Peyer's patch (tissue), 4 donors: Measurements from ENCODE around the gene NFKBIL1. TPM values are rescaled to one million over a fixed set of nuclear protein-coding genes. Genes with fewer than 3 reads are reported as not detected.
"Not testable (repeated sequence)": the region's sequence is repeated elsewhere in the genome, so short reads cannot be mapped to it uniquely, and the experiment has no call there.

Experiments used
- DNase-seq, 3 donors: peaks; one replicate each; pipeline ENCODE4 v3.0.0-alpha.2; 2017 to 2019
- H3K27ac ChIP-seq, 4 donors: fragments of 200-600 bp; sonication (generic); one replicate each; pipeline ENCODE4 v1.5.1; 2016 to 2019
- H3K27me3 ChIP-seq, 2 donors: fragments of 200-600 bp; sonication (generic); one replicate each; pipeline ENCODE4 v1.5.1; 2019
- H3K36me3 ChIP-seq, 3 donors: fragments of 200-600 bp; sonication (generic); one replicate each; pipeline ENCODE4 v1.5.1; 2016 to 2019
- H3K4me1 ChIP-seq, 4 donors: fragments of 200-600 bp; sonication (generic); one replicate each; pipeline ENCODE4 v1.5.1; 2016 to 2019
- H3K4me3 ChIP-seq, 4 donors: fragments of 200-600 bp; sonication (generic); 1 replicate in 3 of 4; 2 replicates in 1 of 4; pipeline ENCODE4 v1.5.1; 2016 to 2019; ENCODE audit warnings: mild to moderate bottlenecking in 1 of 4
- H3K9me3 ChIP-seq, 4 donors: fragments of 200-600 bp; sonication (generic); one replicate each; pipeline ENCODE4 v1.5.1; 2016 to 2019; ENCODE audit warnings: mild to moderate bottlenecking in 1 of 4
- POLR2A ChIP-seq, 2 donors: fragments of 450-650 bp; IDR thresholded peaks; one replicate each; pipeline ENCODE4 v1.5.1; 2017; ENCODE audit warnings: antibody characterized with exemption in 2 of 2, mild to moderate bottlenecking in 2 of 2, moderate library complexity in 2 of 2
- total RNA-seq, 4 donors: library from RNA; depleted of rRNA; stranded (reverse); fragments of >200 nt; gene quantifications; one replicate each; pipeline ENCODE4 v1.1.0, GENCODE V29; 2016
- TF ChIP-seq, protein P1 (sequence below), 6 experiments: fragments of 450-650 bp in 4 of 6; fragments of 200-600 bp in 2 of 6; sonication (generic) in 1 of 6; IDR thresholded peaks; one replicate each; pipeline ENCODE4 v1.5.1; 2017 to 2019; ENCODE audit warnings: antibody characterized with exemption in 6 of 6, mild to moderate bottlenecking in 3 of 6, moderate library complexity in 1 of 6

NFKBIL1 gene
- total RNA-seq, 4 donors from 2014 or later, result 20.0 to 34.5 (median 30.1) TPM

DNA sequence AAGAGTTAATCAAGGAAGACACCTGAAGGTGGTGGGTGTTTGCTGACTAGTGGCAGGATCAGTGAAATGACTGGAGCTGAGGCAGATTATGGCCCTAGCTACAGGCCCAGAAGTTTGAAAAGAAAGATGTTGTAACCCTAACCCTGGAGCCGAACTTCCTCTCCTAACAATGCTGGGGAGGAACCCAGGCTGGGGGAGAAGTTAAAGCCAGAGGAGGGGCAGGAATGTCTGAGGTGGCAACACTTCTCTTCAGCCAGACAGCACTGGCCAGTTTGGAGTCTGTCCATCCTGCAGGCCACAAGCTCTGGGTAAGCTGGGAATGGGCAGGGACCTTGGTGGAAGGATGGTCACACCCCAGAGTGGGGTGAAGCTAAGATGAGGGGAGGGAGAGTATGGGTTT lies 38.6 kb downstream of the NFKBIL1 start, which contains the start of gene LST1:
Gene LST1 (plus strand): TSS at position 270 of the 400 bp plus-strand sequence. CDS start 1,023 bp downstream, outside the sequence.
- H3K27ac ChIP-seq, result peak within 1 kb of the TSS; percentile 19 to 93 (median 54)
- peaks cover 0 to 33% (median 19%) of the 10 kb centered on the region in 4 donors for H3K4me1 ChIP-seq

DNA sequence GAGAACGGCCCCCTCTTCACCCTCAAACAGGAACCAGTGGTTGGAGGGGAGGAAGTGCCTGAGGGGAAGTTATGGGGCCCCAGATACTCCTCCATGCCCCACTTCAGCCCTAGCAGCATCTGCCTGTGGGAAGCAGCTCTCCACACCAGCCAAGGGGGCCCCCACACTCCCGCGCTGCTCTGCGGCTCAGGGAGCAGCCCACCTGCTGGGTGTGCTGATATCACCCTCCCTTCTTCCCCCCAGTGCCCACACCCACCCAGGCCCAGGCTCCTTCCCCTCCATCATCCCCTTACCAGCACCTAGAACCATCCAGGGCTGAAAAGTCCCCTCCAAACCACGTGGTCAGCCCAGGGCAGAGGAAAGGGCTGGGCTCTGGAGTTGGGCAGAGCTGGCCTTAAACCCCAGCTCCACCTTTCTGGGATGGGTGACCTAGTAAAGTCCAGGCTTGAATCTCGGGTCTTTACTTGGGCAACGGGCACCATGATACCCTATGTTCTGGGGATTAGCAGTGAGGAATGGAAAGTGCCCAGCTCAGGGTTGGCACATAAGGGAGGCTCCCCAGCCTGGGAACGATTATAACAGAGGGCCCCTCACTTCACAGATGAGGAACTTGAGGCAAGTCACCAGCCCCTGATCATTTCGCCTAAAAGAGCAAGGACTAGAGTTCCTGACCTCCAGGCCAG lies 39.3 kb downstream of the NFKBIL1 start:
- H3K4me1 ChIP-seq, result peaks cover 0 to 33% (median 17%) of the 10 kb centered on the region in 4 donors
- H3K27ac ChIP-seq, result peak overlapping the region; percentile 19 to 93 (median 54)
- peak in 2 of 3 donors; percentile 70 to 76 for DNase-seq

More for the DNA sequence above, 38.6 kb downstream of the NFKBIL1 start, which contains the start of gene LST1:
- no peaks in the 10 kb centered on the region for H3K36me3 ChIP-seq
- no peak for TF ChIP-seq POLR2A (IDR thresholded peaks at IDR 0.05)
- TF ChIP-seq, protein P1, sequence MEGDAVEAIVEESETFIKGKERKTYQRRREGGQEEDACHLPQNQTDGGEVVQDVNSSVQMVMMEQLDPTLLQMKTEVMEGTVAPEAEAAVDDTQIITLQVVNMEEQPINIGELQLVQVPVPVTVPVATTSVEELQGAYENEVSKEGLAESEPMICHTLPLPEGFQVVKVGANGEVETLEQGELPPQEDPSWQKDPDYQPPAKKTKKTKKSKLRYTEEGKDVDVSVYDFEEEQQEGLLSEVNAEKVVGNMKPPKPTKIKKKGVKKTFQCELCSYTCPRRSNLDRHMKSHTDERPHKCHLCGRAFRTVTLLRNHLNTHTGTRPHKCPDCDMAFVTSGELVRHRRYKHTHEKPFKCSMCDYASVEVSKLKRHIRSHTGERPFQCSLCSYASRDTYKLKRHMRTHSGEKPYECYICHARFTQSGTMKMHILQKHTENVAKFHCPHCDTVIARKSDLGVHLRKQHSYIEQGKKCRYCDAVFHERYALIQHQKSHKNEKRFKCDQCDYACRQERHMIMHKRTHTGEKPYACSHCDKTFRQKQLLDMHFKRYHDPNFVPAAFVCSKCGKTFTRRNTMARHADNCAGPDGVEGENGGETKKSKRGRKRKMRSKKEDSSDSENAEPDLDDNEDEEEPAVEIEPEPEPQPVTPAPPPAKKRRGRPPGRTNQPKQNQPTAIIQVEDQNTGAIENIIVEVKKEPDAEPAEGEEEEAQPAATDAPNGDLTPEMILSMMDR (IDR thresholded peaks at IDR 0.05), result no peak
- no peaks in the 10 kb centered on the region for H3K9me3 ChIP-seq
- DNase-seq, result no peak
- H3K27me3 ChIP-seq, result no peaks in the 10 kb centered on the region
- H3K4me3 ChIP-seq, result peak within 1 kb of the TSS in 1 of 4 donors; percentile 12

DNA sequence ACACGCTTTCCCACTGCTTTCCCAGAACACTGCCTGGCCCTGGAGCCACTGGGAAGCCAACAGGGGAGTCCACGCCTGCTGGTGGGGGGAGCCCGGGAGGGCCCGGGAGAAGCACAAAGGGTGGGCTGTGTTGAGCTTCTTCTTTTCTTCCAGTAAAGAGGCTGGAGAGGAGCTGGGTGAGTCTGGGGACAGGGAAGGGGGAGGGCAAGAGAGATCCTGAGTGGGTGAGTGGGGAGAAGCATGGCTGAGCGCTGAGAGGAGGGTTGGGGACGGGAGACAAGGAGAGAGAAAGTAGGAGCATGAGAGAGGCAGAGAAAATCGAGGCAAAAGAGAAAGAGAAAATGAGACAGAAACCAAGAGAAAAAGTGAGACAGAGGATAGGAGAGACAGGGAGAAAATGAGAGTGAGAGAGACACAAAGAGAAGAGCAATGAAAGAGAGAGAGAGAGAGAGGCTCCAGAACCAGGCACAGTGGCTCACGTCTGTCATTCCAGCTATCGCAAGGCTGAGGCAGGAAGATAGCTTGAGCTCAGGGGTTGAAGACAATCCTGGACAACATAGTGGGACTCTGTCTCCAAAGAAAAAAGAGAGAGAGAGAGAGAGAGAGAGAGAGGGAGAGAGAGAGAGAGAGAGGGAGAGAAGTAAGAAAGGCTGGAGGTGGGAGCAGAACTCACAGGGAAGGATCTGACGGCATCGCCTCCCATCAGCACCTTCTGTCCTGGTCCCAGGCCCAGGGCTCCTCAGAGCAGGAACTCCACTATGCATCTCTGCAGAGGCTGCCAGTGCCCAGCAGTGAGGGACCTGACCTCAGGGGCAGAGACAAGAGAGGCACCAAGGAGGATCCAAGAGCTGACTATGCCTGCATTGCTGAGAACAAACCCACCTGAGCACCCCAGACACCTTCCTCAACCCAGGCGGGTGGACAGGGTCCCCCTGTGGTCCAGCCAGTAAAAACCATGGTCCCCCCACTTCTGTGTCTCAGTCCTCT lies 40.7 kb downstream of the NFKBIL1 start:
- TF ChIP-seq, protein P1 (IDR thresholded peaks at IDR 0.05), result no peak
- no peak for TF ChIP-seq POLR2A (IDR thresholded peaks at IDR 0.05)
- H3K36me3 ChIP-seq, result no peaks in the 10 kb centered on the region
- peak overlapping the region in 2 of 4 donors; percentile 7 to 10 for H3K4me3 ChIP-seq
- no peaks in the 10 kb centered on the region for H3K27me3 ChIP-seq
- H3K9me3 ChIP-seq, result no peaks in the 10 kb centered on the region
- peak overlapping the region; percentile 19 to 93 (median 48) for H3K27ac ChIP-seq
- no peak for DNase-seq
- H3K4me1 ChIP-seq, result peaks cover 0 to 28% (median 17%) of the 10 kb centered on the region in 4 donors

More for the DNA sequence above, 39.3 kb downstream of the NFKBIL1 start:
- peak overlapping the region in 1 of 4 donors; percentile 12 for H3K4me3 ChIP-seq
- no peaks in the 10 kb centered on the region for H3K9me3 ChIP-seq
- no peaks in the 10 kb centered on the region for H3K36me3 ChIP-seq
- no peaks in the 10 kb centered on the region for H3K27me3 ChIP-seq
- TF ChIP-seq, protein P1 (IDR thresholded peaks at IDR 0.05), result no peak
- TF ChIP-seq POLR2A (IDR thresholded peaks at IDR 0.05), result no peak

DNA sequence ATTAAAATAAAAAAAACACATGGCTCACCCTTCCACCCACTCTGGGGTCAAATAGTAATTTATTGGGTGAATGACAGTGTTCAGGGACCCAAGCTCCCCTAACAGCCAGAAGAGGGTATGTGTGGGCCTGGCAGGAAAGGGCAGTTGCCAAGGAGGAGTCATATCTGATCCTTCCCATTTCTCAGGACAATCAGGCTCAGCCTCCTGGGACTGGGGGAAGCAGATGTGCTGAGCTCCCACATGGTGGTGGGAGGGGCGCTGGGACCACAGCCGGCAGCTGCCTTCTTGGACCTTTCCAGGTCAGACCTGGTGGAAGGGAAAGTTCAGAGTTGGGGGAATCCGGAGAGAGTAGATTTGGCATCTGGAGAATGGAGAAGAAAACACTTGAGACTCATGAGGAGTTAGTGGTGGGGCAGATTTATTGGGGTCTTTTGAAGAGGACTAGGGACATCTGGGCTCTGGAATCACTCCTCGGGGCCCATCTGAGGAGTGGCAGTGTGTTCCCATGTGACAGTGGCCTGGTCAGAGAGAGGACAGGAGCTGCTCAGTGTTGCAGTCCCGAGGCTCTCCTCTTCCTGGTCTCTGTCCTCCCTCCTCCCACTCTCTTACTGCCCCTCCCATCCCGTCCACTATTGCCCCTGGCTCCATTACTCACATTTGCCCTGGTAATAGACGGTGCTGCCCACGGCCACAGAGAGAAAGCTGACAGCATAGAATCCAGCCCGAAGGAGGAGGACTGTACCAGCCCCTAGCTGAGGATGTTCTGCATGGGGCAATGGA lies 41.7 kb downstream of the NFKBIL1 start:
- no peak for DNase-seq
- no peak for TF ChIP-seq POLR2A (IDR thresholded peaks at IDR 0.05)
- TF ChIP-seq, protein P1 (IDR thresholded peaks at IDR 0.05), result no peak
- H3K9me3 ChIP-seq, result no peaks in the 10 kb centered on the region

DNA sequence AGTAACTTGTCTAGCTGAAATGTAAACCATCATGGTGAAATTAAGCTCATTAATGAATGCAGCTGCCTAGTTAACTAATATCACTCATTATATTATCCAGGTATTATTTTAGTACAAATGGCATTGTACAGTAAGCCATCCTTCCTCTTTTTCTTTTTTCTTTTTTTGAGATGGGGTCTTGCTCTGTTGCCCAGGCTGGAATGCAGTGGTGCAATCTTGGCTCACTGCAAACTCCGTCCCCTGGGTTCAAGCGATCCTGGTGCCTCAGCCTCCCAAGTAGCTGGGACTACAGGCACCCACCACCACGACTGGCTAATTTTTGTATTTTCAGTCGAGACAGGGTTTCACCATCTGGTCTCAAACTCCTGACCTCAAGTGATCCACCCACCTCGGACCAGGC lies 43.3 kb downstream of the NFKBIL1 start:
- H3K27ac ChIP-seq, DNase-seq, H3K9me3 ChIP-seq, H3K36me3 ChIP-seq, H3K27me3 ChIP-seq, H3K4me3 ChIP-seq: not testable (repeated sequence)
- H3K4me1 ChIP-seq, result peaks cover 0 to 29% (median 16%) of the 10 kb centered on the region in 4 donors

More for the DNA sequence above, 41.7 kb downstream of the NFKBIL1 start:
- Histone ChIP-seq H3K4me3 (no peak overlapping the region), H3K4me1 (peaks cover 0 to 33% (median 20%) of the 10 kb centered on the region in 4 donors), H3K27me3 (no peaks in the 10 kb centered on the region), H3K27ac (peak overlapping the region in 1 of 4 donors; percentile 93), H3K36me3 (no peaks in the 10 kb centered on the region)
